ENCODE measurements around the gene PAIP2B.

- TF ChIP-seq CTCF (IDR thresholded peaks at IDR 0.05) (no peak), ZFX (IDR thresholded peaks at IDR 0.05; ENCODE audit: borderline replicate concordance) (no peak)
Measured at GRCh38 chr2:71210292-71210691, 16.6 kb downstream of the PAIP2B start.

All from 22Rv1 (cell line).